ENCODE measurements around the gene SYNC.

GRCh38 chr1:32743380-32744070, 41.0 kb upstream of the SYNC start:
- no peak for TF ChIP-seq CTCF (IDR thresholded peaks at IDR 0.05; ENCODE audit: low read depth, low read length, poor library complexity, severe bottlenecking)
- TF ChIP-seq EZH2phosphoT487 (IDR thresholded peaks at IDR 0.05; ENCODE audit: borderline replicate concordance, low read length) = no peak

Measured in DOHH2 (cell line).